A549 (cell line): ENCODE measurements around the gene CXCL6.

Experiments
- CEBPB ChIP-seq, 2 experiments: fragments of >200 bp in 1 of 2; sonication (Bioruptor Twin) in 1 of 2; formaldehyde crosslinking in 1 of 2; IDR thresholded peaks; 2 replicates each; pipeline ENCODE4 v1.6.1; 2012 to 2016
- CTCF ChIP-seq: fragments of >200 bp; sonication (Bioruptor Twin); formaldehyde crosslinking; IDR thresholded peaks from 3 replicates; pipeline ENCODE4 v1.5.1; 2016
- EP300 ChIP-seq, 2 experiments: fragments of >200 bp; sonication (Bioruptor Twin); formaldehyde crosslinking; IDR thresholded peaks; 2 replicates in 1 of 2; 3 replicates in 1 of 2; pipeline ENCODE4 v1.6.1; 2016 to 2017
- ESRRA ChIP-seq: fragments of 150-350 bp; IDR thresholded peaks from 2 replicates; pipeline ENCODE4 v1.6.1; 2014; ENCODE audit warnings: mild to moderate bottlenecking, low read length, borderline replicate concordance
- FOSL2 ChIP-seq, 2 experiments: fragments of 450-650 bp in 1 of 2; fragments of >200 bp in 1 of 2; sonication (Bioruptor Twin) in 1 of 2; formaldehyde crosslinking; IDR thresholded peaks; 2 replicates each; pipeline versions ENCODE4 v1.5.0 to v1.6.1; 2016 to 2020; ENCODE audit warnings: mild to moderate bottlenecking in 1 of 2, moderate library complexity in 1 of 2
- HMGXB4 ChIP-seq: fragments of 250-450 bp; sonication (Bioruptor Pico); IDR thresholded peaks from 2 replicates; pipeline ENCODE4 v1.5.0; 2021; ENCODE audit warnings: mild to moderate bottlenecking, moderate library complexity, borderline replicate concordance
- JUN ChIP-seq, 2 experiments: fragments of >200 bp; sonication (Bioruptor Twin); formaldehyde crosslinking; IDR thresholded peaks; 2 replicates in 1 of 2; 3 replicates in 1 of 2; pipeline ENCODE4 v1.6.1; 2016 to 2017
- JUNB ChIP-seq: fragments of >200 bp; sonication (Bioruptor Twin); formaldehyde crosslinking; IDR thresholded peaks from 2 replicates; pipeline ENCODE4 v1.6.1; 2016
- POLR2A ChIP-seq: IDR thresholded peaks from 2 replicates; pipeline ENCODE4 v1.6.1; 2012; ENCODE audit warnings: mild to moderate bottlenecking, low read length
- RAD21 ChIP-seq, 2 experiments: fragments of >200 bp in 1 of 2; sonication (Bioruptor Twin) in 1 of 2; formaldehyde crosslinking in 1 of 2; IDR thresholded peaks in 1 of 2; conservative IDR thresholded peaks in 1 of 2; 2 replicates in 1 of 2; 3 replicates in 1 of 2; pipeline ENCODE4 v1.6.1; 2012 to 2018; ENCODE audit warnings: inconsistent platforms in 1 of 2
- REST ChIP-seq: fragments of 200-600 bp; sonication (generic); IDR thresholded peaks from 2 replicates; pipeline ENCODE4 v1.6.1; 2016; ENCODE audit warnings: antibody characterized with exemption, mild to moderate bottlenecking, moderate library complexity
- SMC3 ChIP-seq: fragments of >200 bp; sonication (Bioruptor Twin); formaldehyde crosslinking; IDR thresholded peaks from 3 replicates; pipeline ENCODE4 v1.6.1; 2018; ENCODE audit warnings: inconsistent platforms
- USF2 ChIP-seq: fragments of 450-650 bp; IDR thresholded peaks from 2 replicates; pipeline ENCODE4 v1.6.1; 2014; ENCODE audit warnings: antibody characterized with exemption
- ZC3H11A ChIP-seq: fragments of 450-650 bp; IDR thresholded peaks from 2 replicates; pipeline ENCODE4 v1.6.1; 2014; ENCODE audit warnings: antibody characterized with exemption, mild to moderate bottlenecking

GRCh38 chr4:73883306-73883705 is 46.8 kb downstream of the CXCL6 start:
- TF ChIP-seq CEBPB (IDR thresholded peaks at IDR 0.05) (no peak), CTCF (no peak), EP300 (IDR thresholded peaks at IDR 0.05) (no peak), JUN (IDR thresholded peaks at IDR 0.05) (no peak), POLR2A (no peak), RAD21 (conservative IDR thresholded peaks at IDR 0.05 in 1 of 2, IDR thresholded peaks at IDR 0.05 in 1 of 2) (no peak), USF2 (no peak), JUNB (no peak), HMGXB4 (CRISPR knock-in tag) (no peak), REST (no peak), SMC3 (no peak), ESRRA (no peak), FOSL2 (IDR thresholded peaks at IDR 0.05) (no peak), FOSL2 (CRISPR knock-in tag; IDR thresholded peaks at IDR 0.05) (no peak), ZC3H11A (no peak)
